NCI-H2107 treated with DMSO at 0.1 percent for 48 hours (cell line): ENCODE results near the gene USP4.
A peak's percentile ranks its signal among the peaks of the same experiment; 100 is the strongest.
"Not testable (repeated sequence)": the region's sequence is repeated elsewhere in the genome, so short reads cannot be mapped to it uniquely, and the experiment has no call there.

ENCODE experiments used
- DNase-seq: peaks from one replicate; lab custom pipeline; 2025; ENCODE audit not compliant: unreplicated experiment; lab: John Stamatoyannopoulos, UW

USP4 gene

DNA sequence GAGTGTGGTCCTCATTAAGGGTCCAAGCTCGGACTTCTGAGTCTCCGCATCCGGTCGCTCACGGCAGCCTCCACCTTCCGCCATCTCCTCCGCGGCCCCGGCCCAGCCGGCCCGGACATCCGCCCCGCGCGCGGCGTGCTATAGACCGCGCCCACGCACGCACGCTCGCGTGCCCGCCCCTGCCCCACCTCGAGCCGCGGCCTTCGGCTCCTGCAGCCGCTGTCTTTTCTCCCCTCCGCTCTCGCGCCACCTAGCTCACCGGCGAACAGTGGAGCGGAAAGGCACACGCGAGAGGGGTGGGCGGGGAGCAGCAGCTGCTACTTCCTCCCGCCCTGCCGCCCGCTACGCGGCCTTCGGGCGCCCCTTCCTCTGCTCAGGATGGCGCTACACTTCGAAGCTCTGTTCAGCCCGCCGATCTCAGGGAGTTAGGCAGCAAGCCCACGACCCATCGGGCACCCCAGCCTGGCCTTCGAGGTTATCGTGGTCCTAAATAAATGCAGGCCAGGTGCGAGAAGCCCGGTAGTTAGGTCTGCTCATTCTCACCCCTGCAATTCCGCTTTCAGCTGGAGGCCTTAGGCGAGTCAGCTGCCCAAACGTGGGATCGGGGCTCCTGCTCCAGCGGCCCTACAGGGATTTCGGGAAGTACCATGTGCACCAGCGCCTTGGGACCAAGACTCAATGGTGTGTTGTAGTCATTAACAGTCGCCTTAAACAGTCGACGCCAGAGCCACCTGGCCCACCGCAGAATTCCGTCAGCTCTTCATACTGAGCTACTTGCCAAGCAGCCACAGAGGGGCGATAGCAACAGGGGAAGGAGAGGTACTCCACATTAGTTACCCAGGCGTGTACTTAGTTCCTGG is at the start of gene USP4:
USP4 (minus strand) TSS at position 113 of the 860 bp plus-strand sequence; CDS start at position 84, 29 bp downstream.
- peak; percentile 72 for DNase-seq

DNA sequence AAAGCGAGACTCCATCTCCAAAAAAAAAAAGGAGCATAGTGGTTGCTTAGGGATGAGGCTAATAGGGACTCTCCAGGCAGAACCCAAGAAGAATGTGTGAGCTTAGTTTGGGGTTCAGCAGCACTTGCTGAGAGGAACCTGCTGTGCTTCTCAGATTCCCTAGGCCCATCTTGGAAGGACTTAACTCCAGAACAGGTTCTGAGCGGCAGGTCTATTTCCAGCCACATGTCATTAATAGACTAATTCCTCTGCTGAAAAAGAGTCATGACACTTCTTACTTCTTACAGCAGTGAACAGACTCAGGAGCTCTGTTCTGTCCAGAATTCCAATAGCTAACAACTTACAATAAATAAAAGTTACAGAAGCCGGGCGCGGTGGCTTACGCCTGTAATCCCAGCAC is 49.4 kb upstream of the USP4 start:
- DNase-seq: no peak

GRCh38 chr3:49388289-49388820 is 48.5 kb upstream of the USP4 start:
- DNase-seq: no peak

GRCh38 chr3:49387721-49388120 is 47.9 kb upstream of the USP4 start:
- DNase-seq: no peak

DNA sequence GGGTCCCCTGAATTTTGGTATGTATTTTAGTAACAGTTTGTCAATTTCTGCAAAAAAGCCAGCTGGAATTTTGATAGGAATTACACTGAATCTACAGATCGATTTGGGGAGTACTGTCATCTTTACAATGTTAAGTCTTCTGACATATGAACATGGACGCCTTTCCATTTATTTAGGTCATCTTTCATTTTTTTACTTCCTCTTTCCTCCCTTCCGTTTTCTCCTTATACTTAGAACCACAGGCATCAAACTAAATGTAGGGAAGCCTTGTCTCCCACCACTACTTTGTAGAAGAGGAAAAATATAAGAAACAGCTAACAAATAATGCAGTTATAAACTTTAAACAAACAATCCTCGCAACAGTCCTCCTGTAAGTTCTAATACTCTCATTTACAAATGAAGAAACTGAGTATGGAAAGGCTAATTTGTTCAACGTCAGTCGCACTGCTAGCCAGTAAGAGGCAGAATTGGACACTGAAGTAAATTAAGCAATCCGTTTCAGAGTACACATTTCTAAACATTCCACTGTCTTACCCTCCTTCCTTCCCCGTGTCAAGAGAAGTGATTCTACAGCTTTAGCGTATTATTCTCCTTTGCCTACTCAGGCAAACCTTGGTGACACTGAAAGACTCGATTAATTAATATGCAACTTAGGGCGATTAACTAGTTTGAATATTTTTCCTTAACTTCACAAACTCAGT is 46.4 kb upstream of the USP4 start:
- DNase-seq: no peak

DNA sequence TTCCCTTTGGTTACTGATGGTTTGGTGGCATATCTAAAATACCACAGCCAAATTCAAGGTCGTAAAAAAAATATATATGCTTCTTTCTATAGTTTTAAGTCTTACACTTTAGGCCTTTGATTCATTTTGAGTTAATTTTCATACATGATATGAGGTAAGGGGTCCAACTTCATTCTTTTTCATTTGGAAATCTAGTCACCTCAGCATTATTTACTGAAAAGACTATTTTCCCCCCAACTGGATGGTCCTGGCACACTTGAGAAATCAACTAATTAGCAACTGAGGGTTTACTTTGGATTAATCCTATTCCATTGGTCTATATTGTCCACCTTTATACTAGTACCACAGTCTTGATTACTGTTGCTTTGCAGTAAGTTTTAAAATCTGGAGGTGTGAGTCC is 45.8 kb upstream of the USP4 start:
- DNase-seq: no peak

DNA sequence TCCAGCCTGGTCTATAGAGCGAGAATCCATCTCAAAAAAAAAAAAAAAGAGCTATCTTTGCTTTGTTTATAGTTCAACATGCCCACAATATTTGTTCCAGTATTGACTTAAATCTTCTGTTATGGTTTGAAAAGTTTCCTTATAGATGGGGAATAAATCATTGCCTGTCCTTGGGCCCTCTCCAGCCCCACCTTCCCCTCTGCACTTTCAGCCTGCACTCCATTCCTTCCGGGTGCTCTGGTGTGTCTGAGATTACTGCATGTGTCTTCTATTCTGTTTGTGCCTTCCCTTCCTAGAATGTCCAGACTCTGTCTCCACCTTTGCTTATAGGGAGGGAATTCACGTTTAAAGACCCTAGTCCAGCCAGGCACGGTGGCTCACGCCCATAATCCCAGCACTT is 43.5 kb upstream of the USP4 start:
- DNase-seq: no peak

GRCh38 chr3:49378249-49378895 is 38.5 kb upstream of the USP4 start:
- DNase-seq: no peak

DNA sequence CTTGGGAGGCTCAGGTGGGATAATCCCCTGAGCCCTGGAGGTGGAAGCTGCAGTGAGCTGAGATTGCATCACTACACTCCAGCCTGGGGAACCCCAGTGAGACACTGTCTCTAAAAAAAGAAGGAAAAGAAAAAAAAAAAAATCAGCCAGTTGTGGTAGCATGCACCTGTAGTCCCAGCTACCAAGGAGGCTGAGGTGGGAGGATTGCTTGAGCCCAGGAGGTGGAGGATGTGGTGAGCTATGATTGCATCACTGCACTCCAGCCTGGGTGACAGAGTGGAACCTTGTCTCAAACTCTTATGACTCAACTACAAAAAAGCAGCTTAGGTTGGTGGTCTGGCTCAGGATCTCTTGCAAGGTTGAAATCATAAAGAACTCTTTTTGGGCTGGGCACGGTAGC is 37.6 kb upstream of the USP4 start:
- DNase-seq: no peak

DNA sequence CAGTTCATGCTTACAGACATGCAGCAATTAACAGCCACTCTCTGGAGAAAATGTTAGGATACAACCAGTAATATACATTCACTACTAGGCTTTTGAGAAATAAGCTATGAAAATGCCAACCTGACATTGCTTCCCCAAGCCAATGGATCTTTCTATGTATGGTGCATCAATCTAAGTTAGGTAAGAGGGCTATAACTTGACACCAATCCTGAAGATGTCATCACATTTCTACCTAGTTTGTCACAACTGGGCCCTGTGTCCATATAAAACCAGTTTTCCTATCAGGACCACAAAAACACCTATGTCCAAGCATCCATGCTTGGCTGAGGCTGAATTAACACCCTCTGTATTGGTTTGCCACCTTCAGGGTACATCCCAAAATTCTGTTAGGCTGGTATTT is 32.1 kb upstream of the USP4 start:
- no peak for DNase-seq

- DNase-seq: no peak
Measured at GRCh38 chr3:49370585-49371290, 30.9 kb upstream of the USP4 start.

DNA sequence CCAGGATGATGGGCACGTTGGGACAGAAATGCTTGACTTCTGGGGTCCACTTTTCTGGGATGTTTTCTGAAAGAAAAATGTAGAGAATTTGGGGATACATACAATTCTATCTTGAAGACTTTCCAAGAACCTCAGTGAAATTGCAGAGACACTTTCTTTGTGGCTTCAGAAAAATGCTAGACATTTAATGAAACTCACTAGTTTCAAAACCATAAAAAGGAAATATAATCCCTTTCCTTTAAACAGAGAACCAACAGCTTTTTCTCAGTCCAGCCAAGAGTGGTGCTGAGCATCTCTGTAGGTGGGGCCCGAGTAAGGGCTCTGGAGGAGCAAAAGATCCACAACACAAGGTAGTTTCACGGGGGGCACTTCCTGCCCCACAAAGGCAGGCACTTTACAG is 22.7 kb upstream of the USP4 start:
- no peak for DNase-seq

DNA sequence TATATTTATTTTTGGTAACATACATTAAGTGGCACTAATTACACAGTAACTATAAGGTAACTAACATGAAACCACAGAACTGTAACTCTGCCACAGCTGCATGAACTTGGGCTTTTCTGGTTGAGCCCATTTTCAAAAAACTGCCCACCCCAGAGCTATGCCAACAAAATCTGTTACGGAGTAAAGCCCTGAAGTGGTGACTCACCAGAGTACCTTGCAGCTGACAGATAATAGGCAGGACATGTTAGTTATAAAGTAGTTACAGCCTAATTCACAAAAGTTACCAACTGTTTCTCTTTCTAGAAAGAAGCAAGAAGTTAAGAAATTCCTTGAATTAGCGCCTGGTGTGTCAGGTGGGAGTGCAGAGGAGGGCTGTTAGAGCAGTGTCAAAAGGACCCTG is 19.8 kb upstream of the USP4 start:
- DNase-seq: no peak

- no peak for DNase-seq
Measured at GRCh38 chr3:49358884-49359225, 19.0 kb upstream of the USP4 start.

GRCh38 chr3:49358217-49358883 is 18.5 kb upstream of the USP4 start, which contains the start of gene GPX1:
Gene GPX1 (minus strand): TSS chr3:49358353. CDS start chr3:49358278, 75 bp downstream.
- peak; percentile 55 for DNase-seq

DNA sequence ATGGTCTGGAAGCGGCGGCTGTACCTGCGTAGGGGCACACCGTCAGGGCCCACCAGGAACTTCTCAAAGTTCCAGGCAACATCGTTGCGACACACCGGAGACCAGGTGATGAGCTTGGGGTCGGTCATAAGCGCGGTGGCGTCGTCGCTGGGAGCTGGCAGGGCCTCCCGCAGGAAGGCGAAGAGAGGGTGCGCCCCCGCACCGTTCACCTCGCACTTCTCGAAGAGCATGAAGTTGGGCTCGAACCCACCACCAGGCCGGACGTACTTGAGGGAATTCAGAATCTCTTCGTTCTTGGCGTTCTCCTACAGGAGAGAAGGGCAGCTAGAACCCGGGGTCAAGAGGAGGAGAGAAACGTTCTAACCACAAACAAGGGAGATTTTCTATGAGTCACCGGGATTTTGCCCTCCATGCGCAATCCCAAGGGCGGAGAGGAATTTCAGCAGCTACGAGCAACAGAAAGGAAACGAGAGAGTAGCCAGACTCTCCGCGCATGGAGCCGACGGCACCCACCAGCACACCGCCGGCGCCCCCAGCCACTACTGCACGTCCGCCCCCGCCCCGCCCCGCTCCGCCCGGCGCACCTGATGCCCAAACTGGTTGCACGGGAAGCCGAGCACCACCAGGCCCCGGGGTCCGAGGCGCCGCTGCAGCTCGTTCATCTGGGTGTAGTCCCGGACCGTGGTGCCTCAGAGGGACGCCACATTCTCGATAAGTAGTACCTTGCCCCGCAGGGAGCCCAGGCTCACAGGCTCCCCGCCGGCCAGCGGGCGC is 17.8 kb upstream of the USP4 start:
- not testable (repeated sequence) for DNase-seq

DNA sequence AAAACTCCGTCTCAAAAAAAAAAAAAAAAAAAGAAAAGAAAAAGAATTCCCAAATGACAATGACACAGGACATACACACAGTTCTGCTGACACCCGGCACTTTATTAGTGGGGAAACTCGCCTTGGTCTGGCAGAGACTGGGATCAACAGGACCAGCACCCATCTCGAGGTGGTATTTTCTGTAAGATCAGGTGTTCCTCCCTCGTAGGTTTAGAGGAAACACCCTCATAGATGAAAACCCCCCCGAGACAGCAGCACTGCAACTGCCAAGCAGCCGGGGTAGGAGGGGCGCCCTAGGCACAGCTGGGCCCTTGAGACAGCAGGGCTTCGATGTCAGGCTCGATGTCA is 17.2 kb upstream of the USP4 start:
- DNase-seq: not testable (repeated sequence)

DNA sequence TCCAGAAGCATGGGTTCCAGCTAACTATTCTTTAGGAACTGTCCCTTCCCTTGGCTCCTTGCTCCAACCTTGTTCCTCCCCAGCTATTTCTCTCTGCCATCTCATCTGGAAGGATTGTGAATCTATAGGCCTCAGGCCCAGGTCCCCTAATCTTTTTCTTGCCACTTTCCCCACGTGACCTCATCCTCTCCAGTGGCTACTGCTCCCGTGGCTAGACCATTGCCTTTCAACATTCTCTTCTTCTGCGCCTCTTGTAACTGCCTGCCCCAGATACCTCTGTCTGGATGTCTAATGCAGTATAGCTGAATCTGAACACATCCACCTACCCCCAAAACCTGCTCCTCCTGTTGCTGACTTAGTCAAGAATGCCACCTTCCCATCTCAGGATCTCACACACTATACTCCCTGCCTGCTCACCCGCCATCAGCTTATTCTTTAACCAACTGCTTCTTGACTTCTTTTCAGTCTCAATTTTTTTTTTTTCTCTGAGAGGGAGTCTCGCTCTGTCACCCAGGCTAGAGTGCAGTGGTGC is 13.1 kb upstream of the USP4 start:
- no peak for DNase-seq

GRCh38 chr3:49352281-49352680 is 12.4 kb upstream of the USP4 start:
- no peak for DNase-seq
